GM12878 (cell line): Measurements from ENCODE around the gene ACBD7. TPM values are rescaled to one million over a fixed set of nuclear protein-coding genes. Genes with fewer than 3 reads are reported as not detected.

Source experiments
- ATF3 ChIP-seq: IDR thresholded peaks from 2 replicates; pipeline ENCODE4 v1.6.1; 2011; ENCODE audit warnings: low read depth, mild to moderate bottlenecking, low read length, moderate library complexity, borderline replicate concordance; ENCODE audit errors: extremely low read depth
- SKIL ChIP-seq: fragments of 450-650 bp; IDR thresholded peaks from 2 replicates; pipeline ENCODE4 v1.6.1; 2017; ENCODE audit warnings: mild to moderate bottlenecking, low read depth, inconsistent platforms; ENCODE audit not compliant: poor library complexity, severe bottlenecking
- ZNF592 ChIP-seq: fragments of 450-650 bp; IDR thresholded peaks from 2 replicates; pipeline ENCODE4 v1.6.1; 2017; ENCODE audit warnings: mild to moderate bottlenecking, moderate library complexity
- polyA plus RNA-seq, 11 experiments: library from polyadenylated mRNA; depleted of rRNA in 4 of 11; unstranded in 6 of 11; stranded (reverse) in 5 of 11; fragments of >200 nt; fragmentation: Nextera tagmentation in 4 of 11; fragmentation: Illumina TruSeq in 1 of 11; extraction: Ambion mirVana in 4 of 11; extraction: Trizol in 1 of 11; gene quantifications; 1 replicate in 1 of 11; 2 replicates in 10 of 11; pipeline versions ENCODE4 v1.2.1 to v1.2.3, GENCODE V29; 2011 to 2016; ENCODE audit warnings: inconsistent platforms in 2 of 11, missing spikeins in 2 of 11, low read depth in 1 of 11
- total RNA-seq, 4 experiments: library from RNA; depleted of rRNA in 3 of 4; stranded (reverse); fragments of >200 nt in 3 of 4; fragmentation: Illumina TruSeq in 1 of 4; extraction: Trizol in 1 of 4; gene quantifications; 2 replicates each; pipeline versions ENCODE4 v1.2.1 to v1.2.3, GENCODE V29; 2013 to 2021

Gene ACBD7
- total and polyA plus RNA-seq, 10 of the 15 experiments (the other 5 are each of a cell fraction or from before 2014, with no cell fraction given) = 0.04 to 0.74 (median 0.36) TPM

- TF ChIP-seq SKIL (no peak), ATF3 (no peak; the same call in 1 of the 2 replicates), ZNF592 (no peak)
These were observed 8.6 kb upstream of the ACBD7 start, which contains the start of gene RPP38 (continued) for GRCh38 chr10:15097011-15097812.
